ENCODE measurements around the gene RNPS1. TPM values are rescaled to one million over a fixed set of nuclear protein-coding genes. Genes with fewer than 3 reads are reported as not detected.

RNPS1 gene
- total RNA-seq, 1 donor from 2014 or later: 98.6 TPM

DNA sequence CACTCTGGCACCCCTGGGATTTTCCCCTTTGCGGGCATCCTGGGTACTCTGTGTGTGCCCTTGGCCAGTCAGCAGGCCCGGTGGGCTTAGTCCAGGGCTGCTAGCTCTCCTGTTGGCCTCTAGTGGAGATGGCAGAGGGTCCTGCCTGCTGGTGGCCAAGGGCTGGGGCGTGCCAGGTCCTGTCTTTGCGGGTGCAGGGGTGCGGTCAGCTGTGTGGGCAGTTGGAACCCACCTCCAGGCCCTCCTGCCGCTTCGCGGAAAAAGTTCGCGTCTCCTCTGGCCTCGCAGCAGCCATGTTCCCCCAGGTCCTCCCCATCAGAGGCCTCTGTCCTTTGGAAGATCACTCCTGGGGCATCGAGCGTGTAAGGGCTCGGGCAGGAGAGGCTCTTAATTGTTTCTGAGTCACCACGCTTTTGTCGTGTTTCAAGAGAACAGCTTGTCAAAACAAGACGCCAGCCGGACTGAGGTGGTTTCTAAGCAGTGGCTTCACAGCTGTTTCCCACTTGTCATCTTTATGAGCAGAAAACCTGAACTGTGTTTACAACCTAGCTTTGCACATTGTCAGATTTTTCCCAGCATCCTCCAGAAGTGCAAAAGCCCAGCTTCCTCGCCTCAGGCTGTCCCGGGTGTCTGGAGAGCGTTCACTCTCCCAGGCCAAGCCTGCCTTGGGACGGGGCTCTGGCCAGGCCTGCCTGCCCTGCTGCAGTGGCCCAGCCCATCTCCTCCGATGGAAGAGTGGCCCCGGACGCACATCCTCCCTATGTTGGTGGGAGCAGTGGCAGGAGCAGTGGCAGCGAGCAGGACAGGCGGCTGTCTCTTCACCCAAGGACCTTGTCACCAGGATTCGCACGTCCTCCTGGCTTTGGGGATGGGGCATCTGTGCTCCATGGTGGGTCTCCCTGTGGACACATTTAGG, 36.7 kb downstream of the RNPS1 start:
- H3K27me3 ChIP-seq (ENCODE audit: low read depth): peaks cover 13% of the 10 kb centered on the region
- H3K36me3 ChIP-seq: peaks cover 78% of the 10 kb centered on the region
- intact Hi-C loops (cut with DNase I): no loop called here
- TF ChIP-seq CTCF (IDR thresholded peaks at IDR 0.05): no peak
- H3K27ac ChIP-seq: no peak overlapping the region
- no peak for DNase-seq
- no peaks in the 10 kb centered on the region for H3K9me3 ChIP-seq
- peaks cover 4% of the 10 kb centered on the region for H3K4me1 ChIP-seq
- no peak overlapping the region for H3K4me3 ChIP-seq
- ATAC-seq: no peak

- no peak overlapping the region for H3K4me3 ChIP-seq
- H3K27me3 ChIP-seq (ENCODE audit: low read depth): peaks cover 5% of the 10 kb centered on the region
- peaks cover under 1% of the 10 kb centered on the region for H3K4me1 ChIP-seq
- H3K36me3 ChIP-seq: peaks cover 73% of the 10 kb centered on the region
- H3K27ac ChIP-seq: no peak overlapping the region
- intact Hi-C loops (cut with DNase I): no loop called here
- no peak for TF ChIP-seq CTCF (IDR thresholded peaks at IDR 0.05)
- peak; percentile 39 for DNase-seq
- H3K9me3 ChIP-seq: no peaks in the 10 kb centered on the region
- no peak for ATAC-seq
Measured at GRCh38 chr16:2230376-2230775, 37.5 kb downstream of the RNPS1 start.

GRCh38 chr16:2229632-2230250, 38.2 kb downstream of the RNPS1 start:
- intact Hi-C loops (cut with DNase I): no loop called here
- no peaks in the 10 kb centered on the region for H3K9me3 ChIP-seq
- no peaks in the 10 kb centered on the region for H3K27me3 ChIP-seq (ENCODE audit: low read depth)
- ATAC-seq (no peak), DNase-seq (no peak)
- H3K36me3 ChIP-seq: peaks cover 66% of the 10 kb centered on the region
- no peak for TF ChIP-seq CTCF (IDR thresholded peaks at IDR 0.05)
- no peak overlapping the region for H3K27ac ChIP-seq
- no peak overlapping the region for H3K4me3 ChIP-seq
- peaks cover 7% of the 10 kb centered on the region for H3K4me1 ChIP-seq

DNA sequence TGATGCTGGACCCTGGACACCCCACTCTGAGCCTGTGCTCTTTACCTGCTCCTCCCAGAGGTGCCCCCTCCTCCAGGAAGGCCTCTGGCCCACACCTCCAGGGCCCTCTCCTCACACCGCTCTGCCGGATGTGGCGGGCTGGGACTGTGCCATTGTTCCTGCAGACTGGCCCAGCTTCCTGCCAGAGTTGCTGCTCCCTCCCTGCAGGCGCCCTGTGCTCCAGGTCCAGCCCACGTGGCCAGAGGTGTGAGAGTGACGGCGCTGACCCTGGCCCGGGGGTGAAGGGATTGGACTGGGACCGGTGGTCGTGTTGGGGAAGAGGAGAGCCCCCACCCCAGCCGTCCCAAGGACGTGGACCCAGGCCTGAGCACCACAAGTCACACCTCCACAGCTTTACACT, 38.8 kb downstream of the RNPS1 start:
- no peak for DNase-seq
- no peak for ATAC-seq
- no peaks in the 10 kb centered on the region for H3K27me3 ChIP-seq (ENCODE audit: low read depth)
- no peak overlapping the region for H3K27ac ChIP-seq
- intact Hi-C loops (cut with DNase I): no loop called here
- no peaks in the 10 kb centered on the region for H3K9me3 ChIP-seq
- H3K4me1 ChIP-seq: peaks cover 13% of the 10 kb centered on the region
- no peak overlapping the region for H3K4me3 ChIP-seq
- peaks cover 60% of the 10 kb centered on the region for H3K36me3 ChIP-seq
- no peak for TF ChIP-seq CTCF (IDR thresholded peaks at IDR 0.05)

DNA sequence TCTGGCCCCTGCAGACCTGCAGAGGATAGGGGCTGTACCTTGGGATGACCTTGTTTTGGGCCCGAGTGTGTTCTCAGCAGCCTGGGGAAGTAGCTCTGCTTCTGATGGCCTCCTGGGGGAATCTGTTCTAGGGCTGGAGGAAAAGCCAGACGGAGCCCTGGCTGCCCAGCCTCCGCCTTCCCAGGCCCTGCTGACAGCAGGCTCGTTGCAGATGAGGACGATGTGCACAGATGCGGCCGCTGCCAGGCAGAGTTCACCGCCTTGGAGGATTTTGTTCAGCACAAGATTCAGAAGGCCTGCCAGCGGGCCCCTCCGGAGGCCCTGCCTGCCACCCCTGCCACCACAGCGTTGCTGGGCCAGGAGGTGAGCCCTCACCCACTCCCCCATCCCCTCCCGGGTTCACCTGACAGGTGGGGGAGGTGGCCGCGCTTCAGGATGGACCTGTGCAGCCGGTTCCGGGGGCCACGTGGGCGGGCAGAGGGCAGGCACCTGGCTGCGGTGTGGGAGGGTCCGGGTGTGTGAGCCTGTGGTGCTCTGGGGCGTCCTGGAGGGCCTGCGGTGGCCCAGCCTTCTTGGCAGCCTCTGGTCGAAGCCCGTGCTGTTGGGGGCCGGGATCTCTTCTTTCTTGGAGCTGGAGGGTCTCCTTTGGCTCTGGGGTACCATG, 39.6 kb downstream of the RNPS1 start:
- DNase-seq: no peak
- Histone ChIP-seq H3K9me3 (no peaks in the 10 kb centered on the region), H3K4me1 (peaks cover 16% of the 10 kb centered on the region), H3K4me3 (no peak overlapping the region), H3K36me3 (peaks cover 52% of the 10 kb centered on the region), H3K27ac (no peak overlapping the region), H3K27me3 (ENCODE audit: low read depth) (no peaks in the 10 kb centered on the region)
- ATAC-seq: no peak
- intact Hi-C loops (cut with DNase I): no loop called here
- TF ChIP-seq CTCF (IDR thresholded peaks at IDR 0.05): no peak
